NCI-H82 treated with DMSO at 0.1 percent for 48 hours (cell line): ENCODE measurements around the gene IMMP2L.

Experiments used
- DNase-seq: peaks from one replicate; lab custom pipeline; 2025; ENCODE audit not compliant: unreplicated experiment; lab: John Stamatoyannopoulos, UW

Gene IMMP2L

DNA sequence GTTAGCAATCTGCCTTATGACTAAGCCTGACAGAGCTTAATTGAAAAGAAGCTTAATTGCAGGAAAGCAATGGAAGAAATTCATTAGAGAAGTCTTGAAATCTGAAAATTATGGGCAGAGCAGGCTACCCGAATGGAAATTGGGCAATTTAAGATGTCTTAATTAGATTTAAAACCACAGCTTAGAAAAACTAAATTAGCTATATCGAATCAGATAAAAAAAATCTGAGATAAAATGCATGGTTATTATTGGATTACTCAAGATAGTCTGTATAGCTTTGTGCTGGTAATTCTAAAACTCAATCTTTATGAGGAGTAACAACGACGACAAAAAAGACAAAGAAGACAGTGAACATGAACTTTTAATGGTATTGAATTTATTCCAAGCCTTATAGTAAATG, 719.5 kb downstream of the IMMP2L start:
- peak; percentile 50 for DNase-seq

DNA sequence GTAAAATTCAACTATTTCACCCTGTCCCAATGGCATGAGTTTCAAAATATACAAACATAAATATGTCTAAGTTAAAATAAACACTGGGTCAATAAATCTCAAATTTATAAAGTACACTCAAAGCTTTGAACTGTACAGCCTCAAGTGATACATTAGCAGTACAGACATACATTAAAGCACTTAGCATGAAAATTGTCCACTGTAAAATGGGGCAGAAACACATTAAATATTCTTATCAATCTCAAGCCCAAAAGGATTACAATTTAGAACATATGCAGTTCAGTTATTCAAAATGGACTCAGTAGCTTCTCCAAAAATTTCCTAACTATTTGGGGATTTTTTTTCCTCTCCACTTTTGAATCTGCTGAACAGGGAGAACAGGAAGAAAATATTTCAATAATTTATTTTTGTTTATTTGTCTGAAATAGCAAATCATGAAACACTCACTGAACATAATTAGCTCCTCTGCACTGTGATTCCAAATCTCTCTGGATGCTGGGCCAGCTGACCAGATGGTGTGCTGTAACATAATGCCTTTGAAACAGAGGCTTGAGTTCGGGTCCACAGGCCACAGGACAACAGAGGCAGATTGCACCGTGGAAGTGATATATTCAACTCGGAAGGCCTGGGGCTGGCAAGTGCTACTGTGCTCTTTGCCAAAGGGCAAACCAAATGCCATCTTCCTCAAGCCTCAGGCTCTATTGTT, 720.3 kb downstream of the IMMP2L start:
- peak; percentile 86 for DNase-seq

DNA sequence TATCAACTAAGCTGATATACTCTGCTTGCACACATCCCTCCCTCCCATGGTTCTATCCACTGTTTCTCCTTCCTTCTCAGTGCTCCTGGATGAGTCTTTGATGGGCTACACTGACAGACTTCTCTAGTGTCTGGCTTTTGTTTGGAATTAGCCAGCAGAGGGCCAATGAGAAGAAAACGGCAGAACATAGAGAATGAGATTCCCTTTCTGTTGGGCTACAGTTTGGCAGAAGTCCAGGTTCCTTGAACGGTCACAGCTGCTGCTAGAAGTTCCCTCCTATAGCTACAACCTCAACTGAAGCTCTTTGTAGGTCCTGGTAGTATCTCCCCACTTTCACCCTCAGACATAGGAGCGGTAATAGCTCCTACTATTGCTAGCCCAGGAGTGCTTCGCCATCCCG, 722.4 kb downstream of the IMMP2L start:
- peak; percentile 86 for DNase-seq

DNA sequence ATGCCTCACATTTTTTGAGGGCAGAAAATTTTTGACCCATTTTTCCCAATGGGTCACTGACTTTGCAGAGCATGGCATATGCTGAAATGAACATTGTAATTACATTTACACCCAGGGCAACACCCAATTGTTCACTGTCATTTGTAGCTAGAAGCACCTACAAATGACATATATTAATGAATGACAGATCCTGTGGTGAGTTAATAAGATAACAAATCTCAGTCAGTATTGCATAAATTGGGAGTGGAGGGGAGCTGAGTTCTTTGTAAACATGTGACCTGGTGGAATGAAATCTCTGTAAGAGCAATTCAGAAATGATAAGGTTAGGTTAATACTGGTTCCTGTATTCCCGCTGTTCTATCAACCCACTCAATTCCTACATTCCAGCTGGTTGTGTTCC, 726.4 kb downstream of the IMMP2L start:
- DNase-seq: no peak

DNA sequence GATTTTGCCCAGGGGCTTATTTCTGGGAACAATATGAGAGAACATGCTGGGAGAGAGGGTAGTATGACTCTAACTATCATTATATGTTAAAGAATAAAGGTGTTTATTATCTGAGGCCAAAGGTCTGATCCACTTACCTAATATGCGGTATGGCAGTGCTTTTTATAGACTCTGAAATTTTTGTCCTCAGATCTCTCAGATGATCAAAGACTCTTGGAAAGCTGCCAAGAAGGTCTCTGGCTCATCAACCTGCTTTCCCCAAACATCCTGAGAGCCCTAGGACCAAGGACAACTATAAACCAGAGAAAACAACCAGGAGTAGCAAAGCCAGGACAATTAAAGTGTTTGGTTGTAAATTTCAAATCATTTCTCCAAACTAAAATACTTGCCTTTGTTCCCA, 727.1 kb downstream of the IMMP2L start:
- no peak for DNase-seq

DNA sequence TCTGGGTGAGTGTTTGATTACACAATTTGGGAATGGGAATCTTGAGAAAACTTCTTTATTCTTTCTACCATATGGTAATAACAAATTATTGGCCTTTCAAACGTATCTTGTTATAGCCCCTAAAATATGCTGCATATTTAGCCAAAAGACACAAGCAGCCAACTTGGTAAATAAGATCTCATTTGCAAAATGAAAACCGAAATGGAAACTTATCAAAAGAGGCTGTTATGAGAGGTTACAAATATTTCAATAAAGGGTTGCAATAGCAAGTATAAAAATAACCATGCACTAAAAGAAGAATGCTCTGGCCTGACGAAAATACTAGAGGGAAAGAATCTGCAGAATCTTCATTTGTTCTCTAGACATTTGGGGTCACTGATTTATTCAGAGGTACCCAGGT, 730.9 kb downstream of the IMMP2L start:
- DNase-seq: no peak

DNA sequence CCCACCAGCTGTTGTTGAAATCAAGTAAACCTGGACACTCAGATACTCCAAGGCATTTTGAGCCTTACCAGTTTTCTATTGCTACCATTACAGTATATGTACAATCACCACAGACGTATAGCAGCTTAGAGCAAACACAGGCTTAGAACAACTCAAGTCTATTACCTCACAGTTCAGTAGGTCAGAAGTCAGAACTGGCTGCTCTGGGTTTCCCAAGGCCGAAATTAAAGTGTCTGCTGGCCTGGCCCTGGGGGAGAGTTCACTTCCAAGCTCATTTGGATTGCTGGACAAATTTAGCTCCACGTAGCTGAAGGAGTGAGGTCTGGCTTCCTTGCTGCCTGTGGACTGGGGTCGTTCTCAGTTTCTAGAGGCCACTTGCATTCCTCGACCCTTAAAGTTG, 731.5 kb downstream of the IMMP2L start:
- no peak for DNase-seq

DNA sequence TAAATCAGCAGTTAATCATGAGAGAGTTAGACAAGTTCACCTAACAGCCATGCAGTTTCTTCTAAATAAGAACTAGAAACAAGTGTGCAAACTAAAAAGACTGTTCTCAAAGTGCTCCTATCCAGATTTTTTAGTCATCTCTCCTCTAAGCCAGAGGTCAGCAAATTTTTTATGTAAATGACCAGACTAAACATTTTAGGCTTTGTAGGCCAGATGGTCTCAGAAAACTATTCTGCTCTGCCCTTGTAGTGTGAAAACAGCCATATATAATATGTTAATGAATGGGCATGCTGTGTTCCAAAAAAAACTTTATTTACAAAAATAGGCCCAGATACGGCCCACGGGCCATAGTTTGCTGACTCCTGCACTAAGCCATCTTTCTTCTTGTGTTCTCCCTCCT, 734.4 kb downstream of the IMMP2L start:
- DNase-seq: no peak

DNA sequence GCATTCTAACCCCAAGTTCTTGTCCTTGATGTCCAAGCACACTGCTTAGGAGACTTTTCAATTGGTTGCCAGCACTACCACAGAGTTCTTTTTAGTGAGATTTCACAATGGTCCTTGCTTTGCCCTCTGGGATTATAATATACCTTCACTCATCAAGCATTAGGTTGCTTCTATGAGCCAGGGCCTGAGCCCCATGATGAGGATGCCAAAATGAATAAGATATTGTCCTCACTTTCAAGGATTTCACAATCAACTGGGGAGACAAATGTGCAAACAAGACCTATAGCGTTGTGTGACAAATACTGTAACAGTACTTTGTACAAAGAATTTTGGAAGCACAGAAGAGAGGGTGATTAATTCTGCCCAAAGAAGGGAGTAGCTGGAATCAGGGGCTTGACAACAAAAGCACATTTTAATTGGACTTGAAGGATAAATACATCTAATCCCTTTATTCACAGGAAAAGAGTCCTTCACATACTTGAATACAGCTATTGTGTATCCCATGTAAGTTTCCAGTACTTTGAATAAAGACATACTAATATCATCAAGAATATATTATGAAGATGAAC, 734.9 kb downstream of the IMMP2L start:
- peak; percentile 61 for DNase-seq

DNA sequence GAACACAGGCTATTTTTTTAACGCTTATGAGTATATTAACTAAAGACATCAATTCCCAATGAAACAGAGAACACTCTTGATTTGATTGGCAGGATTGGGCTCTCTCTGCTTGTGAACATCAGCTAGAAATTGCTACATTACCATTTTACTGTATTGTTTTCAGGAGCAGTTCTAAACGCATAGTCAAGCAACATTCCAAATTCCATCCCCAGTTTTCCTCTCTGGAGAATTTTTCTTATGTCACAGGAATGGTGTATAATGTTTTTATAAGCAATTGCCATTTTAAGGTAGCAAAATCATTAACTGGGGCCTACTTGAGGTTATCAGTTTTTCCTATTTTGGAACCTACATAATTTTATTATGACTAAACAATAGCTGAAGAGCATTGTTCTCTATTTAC, 748.3 kb downstream of the IMMP2L start:
- DNase-seq: no peak

DNA sequence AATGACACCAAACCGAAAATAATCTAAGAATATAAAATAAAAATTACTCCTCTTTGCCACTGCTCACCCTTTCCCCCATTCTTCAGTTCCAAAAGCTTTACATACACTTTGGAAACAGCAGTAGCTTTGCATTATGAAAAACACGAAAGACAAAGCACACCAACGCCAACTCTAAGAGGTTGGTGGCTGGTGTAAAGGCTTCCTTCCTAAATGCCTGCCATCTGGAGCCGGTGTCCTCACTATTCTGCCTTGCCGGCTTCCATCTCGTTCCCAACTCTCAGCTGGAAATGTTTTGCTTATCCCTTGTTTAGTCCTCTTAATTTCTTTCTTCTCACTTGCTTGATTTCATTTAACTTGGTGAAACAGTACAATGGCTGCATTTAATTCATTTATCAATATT, 752.5 kb downstream of the IMMP2L start:
- no peak for DNase-seq

DNA sequence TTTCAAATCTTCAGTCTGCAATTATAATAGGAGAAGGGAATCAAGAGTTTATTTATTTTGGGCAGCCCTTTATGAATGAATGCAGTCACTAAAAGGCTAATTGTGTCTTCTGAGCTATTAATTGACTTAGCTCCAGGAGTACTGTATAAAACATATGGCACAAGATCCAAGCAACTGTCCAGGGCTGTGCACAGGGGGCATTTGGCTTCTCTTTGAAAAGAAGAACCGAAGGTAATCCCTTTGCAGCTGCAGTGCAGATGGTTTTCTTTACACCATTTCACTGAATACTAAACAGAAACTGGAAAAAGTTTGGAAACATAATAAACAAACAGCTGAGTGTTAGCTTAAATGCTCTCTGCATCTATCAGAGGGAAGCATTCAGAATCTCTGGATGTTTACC, 753.9 kb downstream of the IMMP2L start:
- peak; percentile 97 for DNase-seq

DNA sequence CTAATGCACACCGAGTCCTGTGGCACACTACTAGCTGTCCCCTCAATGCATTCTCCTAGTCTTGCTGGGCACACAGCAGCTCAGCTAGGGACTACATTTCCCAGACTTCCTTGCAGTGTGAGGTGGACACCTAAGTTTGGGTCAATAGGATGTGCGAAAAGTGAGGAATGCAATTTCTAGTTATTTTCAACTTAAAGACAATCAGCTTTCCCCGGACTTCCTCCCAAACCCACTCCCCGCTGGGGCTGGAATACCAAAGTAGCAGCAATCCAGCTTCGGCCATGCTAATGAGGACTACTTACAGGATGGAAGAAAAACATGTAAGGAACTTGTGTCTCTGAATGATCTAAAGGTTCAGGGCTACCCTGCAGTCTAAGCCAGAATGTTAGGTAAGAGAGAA, 757.8 kb downstream of the IMMP2L start:
- no peak for DNase-seq

DNA sequence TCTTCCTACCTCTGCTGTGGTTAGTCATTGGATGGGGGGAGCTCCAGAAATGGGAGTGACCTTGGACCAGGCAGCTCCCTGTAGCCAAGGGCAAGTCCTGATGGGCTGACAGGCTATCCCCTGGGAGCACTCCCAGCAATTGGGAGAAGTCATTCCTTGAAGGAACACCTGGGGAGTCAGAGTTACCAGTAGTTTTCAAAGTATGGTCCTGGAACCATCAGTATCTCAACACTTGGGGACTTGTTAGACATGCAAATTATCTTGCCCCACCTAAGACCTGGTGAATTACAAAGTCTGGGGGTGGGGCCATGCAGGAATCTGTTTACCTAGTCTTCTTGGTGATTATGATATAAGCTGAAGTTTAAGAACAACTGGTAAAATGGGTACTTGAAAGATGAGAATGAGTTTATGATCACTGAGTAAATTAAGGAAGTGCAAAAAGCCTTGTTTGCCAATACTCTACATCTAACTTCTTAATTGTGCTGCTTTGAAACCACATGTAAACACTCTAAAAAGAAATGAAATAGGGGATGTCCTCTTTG, 758.6 kb downstream of the IMMP2L start:
- no peak for DNase-seq

DNA sequence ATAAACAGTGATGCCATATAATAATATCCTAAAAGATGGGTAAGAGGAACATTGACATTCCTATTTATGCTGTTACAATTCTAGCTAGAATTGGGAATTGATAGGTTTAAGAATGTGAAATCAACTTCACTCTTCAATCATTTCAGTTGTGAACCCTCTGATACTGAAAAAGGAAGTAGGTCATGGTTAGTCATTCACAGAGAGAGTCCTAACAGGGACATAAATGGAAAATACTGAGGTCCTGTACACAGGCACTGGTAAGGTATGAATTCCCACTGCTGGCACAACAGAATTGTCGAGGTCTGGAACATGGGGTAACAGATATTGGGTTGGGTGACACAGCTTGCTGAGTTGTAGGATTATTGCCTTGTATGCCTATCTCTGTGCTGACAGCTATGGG, 760.8 kb downstream of the IMMP2L start:
- no peak for DNase-seq

DNA sequence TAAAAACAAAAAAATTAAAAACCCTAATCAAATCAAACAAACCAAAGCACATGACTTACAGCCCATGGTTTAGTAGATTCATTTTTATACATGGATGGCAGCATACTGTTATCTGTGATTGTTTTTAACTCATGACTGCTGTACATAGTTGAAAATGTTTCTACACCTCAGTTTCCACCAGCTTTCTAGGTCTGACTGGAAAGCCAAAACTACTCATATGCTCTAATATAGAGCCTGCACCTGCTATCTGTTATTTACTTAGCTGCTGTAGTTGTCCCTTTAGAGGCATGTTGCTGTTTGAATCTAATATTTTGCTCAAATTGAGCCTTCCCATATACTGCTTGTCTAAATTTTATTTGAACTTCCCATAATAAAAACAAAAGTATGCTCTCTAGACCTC, 761.3 kb downstream of the IMMP2L start:
- DNase-seq: no peak

DNA sequence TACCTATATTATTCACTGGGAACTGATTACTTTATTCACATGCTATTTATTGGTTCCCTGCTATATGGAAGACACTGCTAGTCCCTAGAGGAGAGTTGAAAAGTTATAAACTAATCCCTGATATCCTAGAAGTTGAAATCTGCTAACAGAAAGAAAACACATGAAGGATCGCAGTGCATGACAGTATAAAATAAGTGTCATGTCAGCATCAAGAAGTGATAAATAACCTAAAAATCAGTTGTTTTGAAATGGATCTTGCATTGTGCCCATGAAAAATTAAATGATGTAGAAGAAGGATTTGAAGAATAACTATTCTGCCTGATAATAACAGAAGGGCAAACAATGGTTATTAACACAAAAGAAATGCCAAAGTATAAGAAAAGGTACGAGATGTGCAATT, 764.6 kb downstream of the IMMP2L start:
- no peak for DNase-seq

DNA sequence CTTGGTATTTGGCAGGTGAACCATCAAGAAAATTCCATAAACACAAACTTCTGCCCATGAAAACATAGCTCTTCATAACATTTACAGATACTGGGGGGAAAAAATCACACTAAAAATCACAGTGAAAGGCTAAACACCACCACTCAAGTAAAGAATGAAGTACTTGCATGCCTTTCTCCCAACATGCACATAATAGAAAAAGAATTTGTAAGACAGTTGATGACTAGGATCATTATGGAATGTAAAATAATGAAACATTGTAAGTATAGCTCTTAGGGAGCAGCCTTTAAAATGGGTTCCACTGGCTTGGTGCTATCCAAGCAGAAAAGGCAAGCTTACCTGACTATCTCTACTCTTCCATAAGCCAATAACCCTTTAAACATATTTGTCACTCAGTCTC, 771.3 kb downstream of the IMMP2L start:
- no peak for DNase-seq

DNA sequence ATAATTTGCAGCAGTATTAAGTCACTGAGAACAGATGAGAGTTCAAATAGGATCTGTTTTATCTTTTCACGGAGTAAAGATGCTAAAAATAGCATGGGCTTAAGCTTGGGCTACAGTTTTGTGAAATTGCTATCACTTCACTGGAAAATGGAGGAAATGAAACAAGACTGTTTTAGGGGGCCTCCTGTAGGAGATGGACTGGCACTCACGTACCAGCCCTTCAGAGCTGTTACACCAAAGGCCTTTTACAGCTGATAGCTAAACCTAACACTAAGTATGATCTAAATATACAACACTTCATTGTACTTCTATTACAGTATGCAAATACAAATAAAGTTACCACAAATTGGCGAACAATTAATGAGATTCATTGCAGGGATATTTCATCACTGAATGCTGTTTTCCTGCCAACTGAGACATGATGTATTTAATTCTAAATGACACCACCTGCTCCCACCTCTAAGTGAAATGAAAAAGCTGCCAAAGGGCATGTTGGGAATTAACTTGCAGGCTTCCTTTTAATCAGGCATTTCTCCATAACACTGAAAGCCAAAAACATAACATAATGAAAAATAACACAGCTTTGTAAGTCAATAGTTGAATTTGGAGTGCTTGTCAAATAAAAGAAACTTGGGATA, 775.8 kb downstream of the IMMP2L start:
- no peak for DNase-seq

DNA sequence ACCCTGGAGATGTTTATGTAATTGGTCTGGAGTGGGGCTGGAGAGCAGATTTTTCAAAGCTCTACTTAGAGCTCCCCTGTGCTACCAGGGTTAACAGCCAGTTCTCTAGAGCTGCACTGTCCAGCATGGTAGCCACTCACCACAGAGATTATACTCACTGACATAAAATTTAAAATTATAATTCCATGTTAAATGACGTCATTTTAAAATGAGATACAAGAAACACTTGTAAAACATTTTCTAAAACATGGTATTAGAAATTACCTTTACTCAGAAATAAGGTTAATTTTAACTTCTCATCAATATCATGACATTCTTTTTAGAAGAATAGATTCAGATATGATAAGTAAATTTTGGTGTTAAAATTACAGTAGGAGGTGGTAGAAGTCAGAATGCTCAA, 777.5 kb downstream of the IMMP2L start:
- DNase-seq: no peak

DNA sequence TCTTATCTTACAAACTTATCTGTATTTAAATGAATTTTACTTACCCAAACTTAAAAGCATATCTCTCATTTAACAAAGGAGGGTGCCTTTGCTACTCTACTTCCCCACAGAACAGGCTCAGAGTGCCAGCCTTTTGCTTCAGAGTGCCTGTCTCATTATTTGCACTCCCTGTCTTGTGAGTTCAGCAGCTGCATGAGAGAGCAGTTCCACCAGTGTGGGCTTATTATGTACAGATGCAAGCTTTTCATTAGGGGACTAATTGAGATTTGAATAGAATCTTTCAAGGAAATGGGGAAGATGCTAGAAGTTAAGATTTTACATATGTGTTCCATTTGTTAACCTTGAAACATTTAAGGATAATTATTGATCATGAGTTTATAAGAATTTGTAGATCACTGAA, 781.6 kb downstream of the IMMP2L start:
- DNase-seq: no peak

DNA sequence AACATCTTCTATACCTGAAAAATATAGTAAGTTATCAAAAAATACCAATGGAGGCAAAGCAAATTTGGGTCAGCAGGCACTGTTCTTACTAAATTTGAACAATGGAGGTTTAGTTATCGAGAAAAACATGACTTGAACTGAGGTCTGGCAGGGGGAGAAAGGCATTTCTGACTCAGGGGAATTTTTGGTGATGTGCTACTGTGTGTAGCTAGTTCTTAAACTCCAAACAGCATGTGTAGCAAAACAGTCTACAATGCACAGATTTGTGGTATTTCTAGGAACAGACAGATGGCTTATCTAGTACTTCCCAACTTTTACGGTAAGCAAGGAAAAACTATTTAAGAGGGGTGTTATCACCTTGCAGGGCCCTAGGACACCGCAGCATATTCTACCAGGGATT, 783.0 kb downstream of the IMMP2L start:
- DNase-seq: no peak
